Mammary epithelial cell (primary cell): ENCODE data around the gene KAT8.

ENCODE experiments used
- CTCF ChIP-seq, 2 donors: IDR thresholded peaks in 1 of 2; conservative IDR thresholded peaks in 1 of 2; 2 replicates each; pipeline ENCODE4 v1.5.1; 2011 to 2012; ENCODE audit warnings: inconsistent platforms in 2 of 2, low read length in 2 of 2, mild to moderate bottlenecking in 2 of 2, control low read depth in 1 of 2, low read depth in 1 of 2; ENCODE audit not compliant: insufficient read depth in 1 of 2; ENCODE audit errors: extremely low read depth in 1 of 2
- EZH2 ChIP-seq: IDR thresholded peaks from 2 replicates; pipeline ENCODE4 v1.6.1; 2012; ENCODE audit warnings: low read length, inconsistent platforms, borderline replicate concordance

DNA sequence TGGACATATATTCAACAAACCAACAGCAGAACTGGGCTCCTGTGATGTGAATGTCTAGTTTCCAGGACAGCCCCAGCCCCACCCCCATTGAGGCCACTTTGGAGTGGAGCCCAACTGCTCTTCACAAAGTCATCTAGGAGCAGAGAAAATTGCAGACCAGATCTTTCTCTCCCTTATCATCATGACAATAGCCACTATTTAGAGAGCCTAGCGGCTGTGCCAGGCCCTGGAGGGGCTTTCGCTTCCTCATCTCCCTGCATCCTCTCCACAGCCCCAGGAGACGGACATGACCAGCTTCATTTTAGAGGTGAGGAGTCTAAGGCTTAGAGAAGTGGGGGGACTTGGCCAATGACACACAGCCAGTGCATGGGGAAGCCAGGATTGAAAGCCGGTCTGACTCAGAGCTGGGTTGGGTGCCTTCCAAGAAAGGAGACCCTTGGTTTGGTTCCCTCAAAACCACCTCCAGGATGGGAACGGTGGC, 16.7 kb downstream of the KAT8 start:
- no peak for TF ChIP-seq CTCF (conservative IDR thresholded peaks at IDR 0.05 in 1 of 2, IDR thresholded peaks at IDR 0.05 in 1 of 2; ENCODE audit: extremely low read depth in 1 of 2, insufficient read depth in 1 of 2, low read depth in 1 of 2, low read length in 2 of 2)
- TF ChIP-seq EZH2, result no peak
